Thymus (tissue), 14 donors: ENCODE results near the gene CPHXL. TPM values are rescaled to one million over a fixed set of nuclear protein-coding genes. Genes with fewer than 3 reads are reported as not detected.

ENCODE experiments used
- DNase-seq, 9 donors: peaks; one replicate each; pipeline ENCODE4 v3.0.0-alpha.2; 2013; ENCODE audit warnings: low spot score in 9 of 9, low read depth in 6 of 9, missing footprints in 1 of 9
- H3K27ac ChIP-seq, 2 donors: one replicate each; pipeline ENCODE4 v1.5.1; 2013; ENCODE audit warnings: control low read depth in 1 of 2, low read depth in 1 of 2, low read length in 1 of 2, mild to moderate bottlenecking in 1 of 2, moderate library complexity in 1 of 2
- H3K27me3 ChIP-seq, 2 donors: one replicate each; pipeline ENCODE4 v1.5.1; 2013; ENCODE audit warnings: low read length in 1 of 2; ENCODE audit not compliant: control insufficient read depth in 2 of 2, insufficient read depth in 1 of 2
- H3K36me3 ChIP-seq, 2 donors: one replicate each; pipeline ENCODE4 v1.5.1; 2013; ENCODE audit warnings: low read length in 1 of 2, mild to moderate bottlenecking in 1 of 2, moderate library complexity in 1 of 2; ENCODE audit not compliant: control insufficient read depth in 2 of 2, insufficient read depth in 2 of 2
- H3K4me1 ChIP-seq, 2 donors: one replicate each; pipeline ENCODE4 v1.5.1; 2013; ENCODE audit warnings: low read length in 2 of 2; ENCODE audit not compliant: control insufficient read depth in 2 of 2, insufficient read depth in 2 of 2
- H3K4me3 ChIP-seq, 2 donors: one replicate each; pipeline ENCODE4 v1.5.1; 2013; ENCODE audit warnings: low read length in 2 of 2, control low read depth in 1 of 2, mild to moderate bottlenecking in 1 of 2
- H3K9me3 ChIP-seq, 2 donors: one replicate each; pipeline ENCODE4 v1.5.1; 2013; ENCODE audit warnings: low read length in 1 of 2, mild to moderate bottlenecking in 1 of 2; ENCODE audit not compliant: control insufficient read depth in 2 of 2, insufficient read depth in 1 of 2
- WGBS: extraction: QIAGEN DNeasy Blood & Tissue Kit; methylation state at CpG from one replicate; pipeline ENCODE4 v1.1.7; 2013; 5-methylcytosine and 5-hydroxymethylcytosine counted together
- long read RNA-seq, 10 donors: transcript quantifications; one replicate each; lab custom pipeline, GENCODE V29; 2026
- polyA plus RNA-seq: library from polyadenylated mRNA; stranded (reverse); fragments of 200-250 nt; gene quantifications from one replicate; pipeline ENCODE4 v1.2.3, GENCODE V29; 2013
- total RNA-seq: library from RNA; stranded (reverse); fragments of 120-200 nt; gene quantifications from one replicate; pipeline ENCODE4 v1.2.4, GENCODE V29; 2013
- donor health status: healthy.

Gene CPHXL
- not detected for total RNA-seq
- polyA plus RNA-seq: 0.02 TPM
- long read RNA-seq, donor 1: 0 reads
- long read RNA-seq, donor 2: 0 reads
- long read RNA-seq, donor 3: 0 reads
- long read RNA-seq, donor 4: 0 reads
- long read RNA-seq, donor 5: 0 reads
- long read RNA-seq, donor 6: 0 reads
- long read RNA-seq, donor 7: 0 reads
- long read RNA-seq, donor 8: 0 reads
- long read RNA-seq, donor 9: 0 reads
- long read RNA-seq, donor 10: 0 reads

GRCh38 chr16:75726390-75726789 is at the start of gene CPHXL:
Gene CPHXL (minus strand): TSS chr16:75726490. CDS start chr16:75726442, 48 bp downstream.
- WGBS: 88% methylated on average over 5 of the region's 5 CpGs
- no peaks in the 10 kb centered on the region for H3K27me3 ChIP-seq
- no peaks in the 10 kb centered on the region for H3K36me3 ChIP-seq
- H3K27ac ChIP-seq: no peak within 1 kb of the TSS
- no peak for DNase-seq
- H3K9me3 ChIP-seq: no peaks in the 10 kb centered on the region
- H3K4me1 ChIP-seq: no peaks in the 10 kb centered on the region
- no peak within 1 kb of the TSS for H3K4me3 ChIP-seq

- H3K4me3 ChIP-seq: no peak overlapping the region
- no peaks in the 10 kb centered on the region for H3K27me3 ChIP-seq
- no peak overlapping the region for H3K27ac ChIP-seq
- no peaks in the 10 kb centered on the region for H3K9me3 ChIP-seq
- 95% methylated on average over 1 of the region's 1 CpG for WGBS
- H3K4me1 ChIP-seq: no peaks in the 10 kb centered on the region
- H3K36me3 ChIP-seq: no peaks in the 10 kb centered on the region
- no peak for DNase-seq
Measured at GRCh38 chr16:75774197-75774596, 47.9 kb upstream of the CPHXL start.

- Histone ChIP-seq H3K27me3 (no peaks in the 10 kb centered on the region), H3K4me3 (no peak overlapping the region), H3K9me3 (no peaks in the 10 kb centered on the region), H3K27ac (no peak overlapping the region), H3K4me1 (no peaks in the 10 kb centered on the region), H3K36me3 (no peaks in the 10 kb centered on the region)
- DNase-seq: no peak
Measured at GRCh38 chr16:75770051-75770450, 43.8 kb upstream of the CPHXL start.

- 31% methylated on average over 7 of the region's 7 CpGs for WGBS
- Histone ChIP-seq H3K4me1 (no peaks in the 10 kb centered on the region), H3K36me3 (no peaks in the 10 kb centered on the region), H3K27me3 (no peaks in the 10 kb centered on the region), H3K9me3 (no peaks in the 10 kb centered on the region), H3K27ac (no peak overlapping the region), H3K4me3 (no peak overlapping the region)
- peak; percentile 11 to 71 (median 31) for DNase-seq
Measured at GRCh38 chr16:75764154-75764768, 38.0 kb upstream of the CPHXL start.

GRCh38 chr16:75763204-75763603 is 36.9 kb upstream of the CPHXL start:
- Histone ChIP-seq H3K4me3 (no peak overlapping the region), H3K4me1 (no peaks in the 10 kb centered on the region), H3K27me3 (no peaks in the 10 kb centered on the region), H3K36me3 (no peaks in the 10 kb centered on the region), H3K9me3 (no peaks in the 10 kb centered on the region), H3K27ac (no peak overlapping the region)
- DNase-seq: no peak
- whole genome bisulfite sequencing: 97% methylated on average over 3 of the region's 3 CpGs

- H3K27me3 ChIP-seq: no peaks in the 10 kb centered on the region
- H3K4me3 ChIP-seq: no peak overlapping the region
- no peak overlapping the region for H3K27ac ChIP-seq
- no peak for DNase-seq
- H3K36me3 ChIP-seq: no peaks in the 10 kb centered on the region
- H3K4me1 ChIP-seq: no peaks in the 10 kb centered on the region
- no peaks in the 10 kb centered on the region for H3K9me3 ChIP-seq
- WGBS: 95% methylated on average over 2 of the region's 2 CpGs
Measured at GRCh38 chr16:75762746-75763145, 36.5 kb upstream of the CPHXL start.

GRCh38 chr16:75761108-75761507 is 34.8 kb upstream of the CPHXL start:
- Histone ChIP-seq H3K9me3 (no peaks in the 10 kb centered on the region), H3K27ac (no peak overlapping the region), H3K4me3 (no peak overlapping the region), H3K4me1 (no peaks in the 10 kb centered on the region), H3K36me3 (no peaks in the 10 kb centered on the region), H3K27me3 (no peaks in the 10 kb centered on the region)
- no peak for DNase-seq
- WGBS: 92% methylated on average over 7 of the region's 7 CpGs

- H3K27ac ChIP-seq: no peak overlapping the region
- WGBS: 27% methylated on average over 2 of the region's 2 CpGs
- no peaks in the 10 kb centered on the region for H3K36me3 ChIP-seq
- no peaks in the 10 kb centered on the region for H3K27me3 ChIP-seq
- H3K4me3 ChIP-seq: no peak overlapping the region
- H3K4me1 ChIP-seq: no peaks in the 10 kb centered on the region
- no peak for DNase-seq
- H3K9me3 ChIP-seq: no peaks in the 10 kb centered on the region
Measured at GRCh38 chr16:75760018-75760519, 33.8 kb upstream of the CPHXL start.

- WGBS: 47% methylated on average over 1 of the region's 1 CpG
- no peak for DNase-seq
- Histone ChIP-seq H3K4me1 (no peaks in the 10 kb centered on the region), H3K27ac (no peak overlapping the region), H3K36me3 (no peaks in the 10 kb centered on the region), H3K27me3 (no peaks in the 10 kb centered on the region), H3K4me3 (no peak overlapping the region), H3K9me3 (no peaks in the 10 kb centered on the region)
Measured at GRCh38 chr16:75758215-75758614, 31.9 kb upstream of the CPHXL start.
